Thyroid gland (tissue), 4 donors: ENCODE data around the gene NCS1.

Experiments used
- POLR2A ChIP-seq, 2 donors: fragments of 450-650 bp; IDR thresholded peaks; one replicate each; pipeline ENCODE4 v1.6.1; 2017; ENCODE audit warnings: antibody characterized with exemption in 2 of 2, mild to moderate bottlenecking in 2 of 2, moderate library complexity in 1 of 2
- TF ChIP-seq, protein P1 (sequence below), 6 experiments: fragments of 200-600 bp in 3 of 6; fragments of 450-650 bp in 3 of 6; sonication (generic) in 3 of 6; IDR thresholded peaks; one replicate each; pipeline ENCODE4 v1.5.1; 2016 to 2019; ENCODE audit warnings: antibody characterized with exemption in 6 of 6, mild to moderate bottlenecking in 2 of 6, inconsistent platforms in 1 of 6, moderate library complexity in 1 of 6

GRCh38 chr9:130187523-130187846 is 15.3 kb downstream of the NCS1 start:
- TF ChIP-seq, protein P1, sequence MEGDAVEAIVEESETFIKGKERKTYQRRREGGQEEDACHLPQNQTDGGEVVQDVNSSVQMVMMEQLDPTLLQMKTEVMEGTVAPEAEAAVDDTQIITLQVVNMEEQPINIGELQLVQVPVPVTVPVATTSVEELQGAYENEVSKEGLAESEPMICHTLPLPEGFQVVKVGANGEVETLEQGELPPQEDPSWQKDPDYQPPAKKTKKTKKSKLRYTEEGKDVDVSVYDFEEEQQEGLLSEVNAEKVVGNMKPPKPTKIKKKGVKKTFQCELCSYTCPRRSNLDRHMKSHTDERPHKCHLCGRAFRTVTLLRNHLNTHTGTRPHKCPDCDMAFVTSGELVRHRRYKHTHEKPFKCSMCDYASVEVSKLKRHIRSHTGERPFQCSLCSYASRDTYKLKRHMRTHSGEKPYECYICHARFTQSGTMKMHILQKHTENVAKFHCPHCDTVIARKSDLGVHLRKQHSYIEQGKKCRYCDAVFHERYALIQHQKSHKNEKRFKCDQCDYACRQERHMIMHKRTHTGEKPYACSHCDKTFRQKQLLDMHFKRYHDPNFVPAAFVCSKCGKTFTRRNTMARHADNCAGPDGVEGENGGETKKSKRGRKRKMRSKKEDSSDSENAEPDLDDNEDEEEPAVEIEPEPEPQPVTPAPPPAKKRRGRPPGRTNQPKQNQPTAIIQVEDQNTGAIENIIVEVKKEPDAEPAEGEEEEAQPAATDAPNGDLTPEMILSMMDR (IDR thresholded peaks at IDR 0.05), result no peak
- TF ChIP-seq POLR2A (IDR thresholded peaks at IDR 0.05), result no peak
